BE2C (cell line): Measurements from ENCODE around the gene KIAA0825.

Source experiments
- DNase-seq: peaks from one replicate; pipeline ENCODE4 v3.0.0-alpha.2; 2020
- H3K27me3 ChIP-seq: fragments of 250-450 bp; sonication (Bioruptor Pico); 2 replicates; pipeline ENCODE4 v1.5.1; 2020; ENCODE audit warnings: mild to moderate bottlenecking
- H3K36me3 ChIP-seq: fragments of 250-450 bp; sonication (Bioruptor Pico); 2 replicates; pipeline ENCODE4 v1.5.1; 2020; ENCODE audit warnings: mild to moderate bottlenecking
- H3K4me1 ChIP-seq: fragments of 250-450 bp; sonication (Bioruptor Pico); 2 replicates; pipeline ENCODE4 v1.5.1; 2020
- H3K4me3 ChIP-seq: 2 replicates; pipeline ENCODE4 v1.5.1; 2011; ENCODE audit warnings: low read depth, low read length
- H3K9me3 ChIP-seq: fragments of 250-450 bp; sonication (Bioruptor Pico); 2 replicates; pipeline ENCODE4 v1.5.1; 2020
- TF ChIP-seq, protein P1 (sequence below): IDR thresholded peaks from 2 replicates; pipeline ENCODE4 v1.5.1; 2012; ENCODE audit warnings: mild to moderate bottlenecking, low read depth, low read length

Gene KIAA0825

DNA sequence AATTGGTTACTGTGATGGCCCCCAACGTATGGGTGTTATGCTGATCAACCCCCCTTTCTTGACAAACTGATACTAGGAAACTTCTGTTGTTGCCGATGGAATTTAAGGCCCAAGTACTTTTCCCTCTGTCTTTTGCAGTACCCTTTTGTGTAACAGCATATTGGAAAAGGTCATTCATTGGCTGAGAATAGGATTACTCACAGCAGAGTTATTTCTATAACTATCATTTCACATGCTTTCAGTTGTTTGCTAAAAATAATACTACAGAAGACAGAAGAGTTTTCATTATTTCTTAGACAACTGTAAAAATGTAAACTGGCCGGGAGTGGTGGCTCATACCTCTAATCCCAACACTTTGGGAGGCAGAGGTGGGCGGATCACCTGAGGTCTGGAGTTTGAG is 329.5 kb downstream of the KIAA0825 start:
- Histone ChIP-seq H3K9me3 (no peaks in the 10 kb centered on the region), H3K4me3 (no peak overlapping the region), H3K4me1 (peaks cover 4% of the 10 kb centered on the region; the same call in 1 of the 2 replicates), H3K36me3 (no peaks in the 10 kb centered on the region), H3K27me3 (no peaks in the 10 kb centered on the region)
- TF ChIP-seq, protein P1, sequence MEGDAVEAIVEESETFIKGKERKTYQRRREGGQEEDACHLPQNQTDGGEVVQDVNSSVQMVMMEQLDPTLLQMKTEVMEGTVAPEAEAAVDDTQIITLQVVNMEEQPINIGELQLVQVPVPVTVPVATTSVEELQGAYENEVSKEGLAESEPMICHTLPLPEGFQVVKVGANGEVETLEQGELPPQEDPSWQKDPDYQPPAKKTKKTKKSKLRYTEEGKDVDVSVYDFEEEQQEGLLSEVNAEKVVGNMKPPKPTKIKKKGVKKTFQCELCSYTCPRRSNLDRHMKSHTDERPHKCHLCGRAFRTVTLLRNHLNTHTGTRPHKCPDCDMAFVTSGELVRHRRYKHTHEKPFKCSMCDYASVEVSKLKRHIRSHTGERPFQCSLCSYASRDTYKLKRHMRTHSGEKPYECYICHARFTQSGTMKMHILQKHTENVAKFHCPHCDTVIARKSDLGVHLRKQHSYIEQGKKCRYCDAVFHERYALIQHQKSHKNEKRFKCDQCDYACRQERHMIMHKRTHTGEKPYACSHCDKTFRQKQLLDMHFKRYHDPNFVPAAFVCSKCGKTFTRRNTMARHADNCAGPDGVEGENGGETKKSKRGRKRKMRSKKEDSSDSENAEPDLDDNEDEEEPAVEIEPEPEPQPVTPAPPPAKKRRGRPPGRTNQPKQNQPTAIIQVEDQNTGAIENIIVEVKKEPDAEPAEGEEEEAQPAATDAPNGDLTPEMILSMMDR: no peak
- no peak for DNase-seq

DNA sequence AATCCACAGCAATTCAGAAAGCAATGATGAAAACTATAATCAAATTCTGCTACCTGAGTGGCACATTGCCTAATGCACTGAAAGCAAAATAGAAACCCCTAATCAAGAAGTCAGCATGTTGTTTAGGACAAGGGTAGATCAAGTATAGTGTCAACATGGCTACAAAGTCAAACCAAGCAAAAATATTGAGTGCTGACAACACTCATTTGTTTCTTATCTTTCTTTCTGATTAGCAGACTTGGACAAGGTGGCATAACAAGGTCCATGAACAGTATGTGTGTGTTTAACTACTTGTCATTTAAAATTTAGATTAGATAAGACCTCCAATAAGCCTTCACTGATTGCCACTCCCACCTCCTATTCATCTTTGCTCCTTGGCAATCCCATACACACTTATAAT is 332.4 kb downstream of the KIAA0825 start:
- H3K36me3 ChIP-seq: no peaks in the 10 kb centered on the region
- no peaks in the 10 kb centered on the region for H3K27me3 ChIP-seq
- H3K4me1 ChIP-seq: peaks cover 4% of the 10 kb centered on the region; the same call in 1 of the 2 replicates
- no peak overlapping the region for H3K4me3 ChIP-seq
- TF ChIP-seq, protein P1: no peak
- DNase-seq: no peak
- no peaks in the 10 kb centered on the region for H3K9me3 ChIP-seq

DNA sequence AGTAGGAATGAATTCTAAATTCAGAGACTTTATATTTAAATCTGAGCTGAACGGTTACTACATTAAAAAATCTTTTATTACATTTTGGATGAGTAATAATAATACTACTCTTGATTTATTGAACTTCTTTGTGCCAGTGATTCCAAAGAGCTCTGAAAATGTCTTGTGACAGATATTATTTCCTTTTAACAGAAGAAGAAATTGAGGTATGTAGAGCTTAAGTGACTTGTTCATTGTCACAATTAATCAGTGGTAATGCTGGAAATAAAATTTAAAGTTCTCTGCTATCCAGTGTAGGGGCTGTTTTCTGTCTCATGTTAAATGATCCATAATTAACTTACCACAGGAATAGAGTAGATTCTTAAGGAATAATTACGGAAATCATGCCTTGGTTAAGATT is 335.3 kb downstream of the KIAA0825 start:
- TF ChIP-seq, protein P1: no peak
- Histone ChIP-seq H3K27me3 (no peaks in the 10 kb centered on the region), H3K9me3 (no peaks in the 10 kb centered on the region), H3K36me3 (no peaks in the 10 kb centered on the region), H3K4me1 (peaks cover 4% of the 10 kb centered on the region; the same call in 1 of the 2 replicates), H3K4me3 (no peak overlapping the region)
- no peak for DNase-seq

DNA sequence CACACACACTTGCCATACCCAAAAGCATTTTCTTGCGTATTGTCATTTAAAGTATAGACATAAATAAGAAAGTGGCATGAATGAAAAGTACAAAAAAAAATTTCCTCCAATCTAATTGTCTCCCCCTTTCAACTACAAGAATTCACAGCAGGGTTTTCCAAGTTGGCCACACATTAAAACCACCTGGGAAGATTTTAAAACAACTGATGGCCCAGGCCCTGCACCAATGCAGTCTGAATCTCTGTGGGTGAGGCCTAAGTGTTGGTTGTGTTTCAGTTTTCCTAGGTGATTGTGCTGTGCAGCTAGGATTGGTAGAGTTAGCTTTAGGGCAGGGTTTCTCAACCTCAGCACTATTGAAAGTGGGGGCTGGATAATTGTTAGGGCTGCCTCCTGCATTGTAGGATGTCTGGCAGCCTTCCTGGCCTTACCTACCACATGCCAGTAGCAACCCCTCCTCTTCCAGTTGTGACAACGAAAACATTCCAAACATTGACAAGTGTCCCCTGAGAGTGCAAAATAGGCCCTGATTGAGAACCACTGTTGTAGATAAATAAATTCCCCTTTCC is 337.1 kb downstream of the KIAA0825 start:
- H3K27me3 ChIP-seq: no peaks in the 10 kb centered on the region
- H3K36me3 ChIP-seq: no peaks in the 10 kb centered on the region
- H3K9me3 ChIP-seq: no peaks in the 10 kb centered on the region; the same call in 1 of the 2 replicates
- no peak overlapping the region for H3K4me3 ChIP-seq
- TF ChIP-seq, protein P1: no peak
- peaks cover 5% of the 10 kb centered on the region for H3K4me1 ChIP-seq
- no peak for DNase-seq

DNA sequence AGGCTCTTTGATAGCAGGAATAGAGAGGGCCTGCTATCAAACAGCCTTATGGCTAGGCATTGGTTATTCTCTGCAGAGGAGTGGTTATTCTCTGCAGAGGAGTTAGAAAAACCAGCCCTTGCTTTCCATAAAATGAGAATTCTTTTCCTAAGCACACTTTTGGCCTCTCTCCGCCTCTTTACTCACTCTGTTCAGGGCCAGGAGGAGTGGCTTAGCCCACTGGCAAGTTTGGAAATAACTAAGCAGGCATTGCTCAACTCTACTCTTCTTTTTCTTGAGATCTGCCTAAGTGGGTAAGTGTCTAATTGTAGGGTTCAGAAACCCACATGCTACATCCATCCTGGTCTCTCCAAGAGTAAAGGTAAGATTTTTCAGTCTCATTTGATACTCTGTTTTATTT is 341.7 kb downstream of the KIAA0825 start:
- no peaks in the 10 kb centered on the region for H3K27me3 ChIP-seq
- H3K36me3 ChIP-seq: no peaks in the 10 kb centered on the region
- TF ChIP-seq, protein P1: no peak
- no peaks in the 10 kb centered on the region; the same call in 1 of the 2 replicates for H3K9me3 ChIP-seq
- H3K4me3 ChIP-seq: no peak overlapping the region
- DNase-seq: no peak
- H3K4me1 ChIP-seq: peaks cover 10% of the 10 kb centered on the region

DNA sequence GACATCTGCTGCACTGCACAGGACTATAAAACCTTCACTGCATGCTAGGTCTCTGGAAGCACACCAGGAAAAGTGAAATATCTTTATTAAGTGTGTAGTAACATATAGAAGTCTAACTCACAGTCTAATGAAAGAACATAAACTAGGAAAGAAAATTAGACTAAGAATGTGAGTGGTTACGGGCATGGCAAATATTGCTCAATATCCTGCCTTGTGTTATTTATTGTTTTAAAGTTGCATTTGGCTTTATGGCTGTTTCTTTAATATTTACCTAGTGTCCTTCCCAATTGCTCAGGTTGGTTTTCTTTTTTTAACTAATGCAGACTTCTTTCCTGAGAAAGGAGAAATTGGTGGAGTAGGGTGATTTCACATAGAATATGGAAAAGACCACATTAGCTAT is 342.4 kb downstream of the KIAA0825 start:
- Histone ChIP-seq H3K4me1 (peaks cover 10% of the 10 kb centered on the region), H3K4me3 (no peak overlapping the region), H3K9me3 (no peaks in the 10 kb centered on the region; the same call in 1 of the 2 replicates), H3K36me3 (no peaks in the 10 kb centered on the region), H3K27me3 (no peaks in the 10 kb centered on the region)
- DNase-seq: no peak
- TF ChIP-seq, protein P1: no peak
